RWPE2 (cell line): ENCODE measurements around the gene ZNF219.

ENCODE experiments used
- ATAC-seq: fragments of 200-7000 bp; cut with Tn5 transposase; 3 replicates; pipeline ENCODE4 v1.9.1; 2021; ENCODE audit warnings: low read depth
- DNase-seq: peaks from one replicate; pipeline ENCODE4 v3.0.0-alpha.2; 2020; ENCODE audit warnings: low spot score
- H3K27ac ChIP-seq: fragments of 450-650 bp; 2 replicates; pipeline ENCODE4 v1.5.1; 2017; ENCODE audit warnings: mild to moderate bottlenecking; ENCODE audit not compliant: poor library complexity, severe bottlenecking
- H3K27me3 ChIP-seq: fragments of 250-450 bp; sonication (Bioruptor Pico); 2 replicates; pipeline ENCODE4 v1.5.1; 2021; ENCODE audit warnings: mild to moderate bottlenecking, moderate library complexity; ENCODE audit not compliant: insufficient read depth, poor library complexity, severe bottlenecking
- H3K36me3 ChIP-seq: fragments of 250-450 bp; sonication (Bioruptor Pico); 2 replicates; pipeline ENCODE4 v1.5.1; 2020; ENCODE audit warnings: low read depth, mild to moderate bottlenecking, moderate library complexity
- H3K4me1 ChIP-seq: fragments of 250-450 bp; sonication (Bioruptor Pico); 2 replicates; pipeline ENCODE4 v1.5.1; 2021; ENCODE audit warnings: mild to moderate bottlenecking, moderate library complexity; ENCODE audit not compliant: insufficient read depth, poor library complexity, severe bottlenecking
- H3K4me3 ChIP-seq: fragments of 250-450 bp; sonication (Bioruptor Pico); 2 replicates; pipeline ENCODE4 v1.5.1; 2021; ENCODE audit warnings: mild to moderate bottlenecking, moderate library complexity; ENCODE audit not compliant: severe bottlenecking
- H3K9me3 ChIP-seq: fragments of 250-450 bp; sonication (Bioruptor Pico); 2 replicates; pipeline ENCODE4 v1.5.1; 2021; ENCODE audit warnings: mild to moderate bottlenecking, moderate library complexity; ENCODE audit not compliant: severe bottlenecking
- TF ChIP-seq, protein P1 (sequence below): fragments of 450-650 bp; IDR thresholded peaks from one replicate; pipeline ENCODE4 v1.5.1; 2017; ENCODE audit warnings: mild to moderate bottlenecking, moderate library complexity; ENCODE audit not compliant: poor library complexity, severe bottlenecking

ZNF219 gene

GRCh38 chr14:21098076-21098891 lies at the start of gene ZNF219:
Gene ZNF219, minus strand, starts transcription at chr14:21098655. Its CDS starts 5,064 bp downstream, at chr14:21093591.
- H3K4me3 ChIP-seq, result peak within 1 kb of the TSS; percentile 49
- H3K9me3 ChIP-seq, result no peaks in the 10 kb centered on the region
- DNase-seq (peak; percentile 83), ATAC-seq (peak; percentile 59)
- no peaks in the 10 kb centered on the region for H3K36me3 ChIP-seq
- H3K27me3 ChIP-seq, result no peaks in the 10 kb centered on the region
- H3K4me1 ChIP-seq, result peaks cover 29% of the 10 kb centered on the region
- H3K27ac ChIP-seq, result peak within 1 kb of the TSS; percentile 62
- TF ChIP-seq, protein P1, sequence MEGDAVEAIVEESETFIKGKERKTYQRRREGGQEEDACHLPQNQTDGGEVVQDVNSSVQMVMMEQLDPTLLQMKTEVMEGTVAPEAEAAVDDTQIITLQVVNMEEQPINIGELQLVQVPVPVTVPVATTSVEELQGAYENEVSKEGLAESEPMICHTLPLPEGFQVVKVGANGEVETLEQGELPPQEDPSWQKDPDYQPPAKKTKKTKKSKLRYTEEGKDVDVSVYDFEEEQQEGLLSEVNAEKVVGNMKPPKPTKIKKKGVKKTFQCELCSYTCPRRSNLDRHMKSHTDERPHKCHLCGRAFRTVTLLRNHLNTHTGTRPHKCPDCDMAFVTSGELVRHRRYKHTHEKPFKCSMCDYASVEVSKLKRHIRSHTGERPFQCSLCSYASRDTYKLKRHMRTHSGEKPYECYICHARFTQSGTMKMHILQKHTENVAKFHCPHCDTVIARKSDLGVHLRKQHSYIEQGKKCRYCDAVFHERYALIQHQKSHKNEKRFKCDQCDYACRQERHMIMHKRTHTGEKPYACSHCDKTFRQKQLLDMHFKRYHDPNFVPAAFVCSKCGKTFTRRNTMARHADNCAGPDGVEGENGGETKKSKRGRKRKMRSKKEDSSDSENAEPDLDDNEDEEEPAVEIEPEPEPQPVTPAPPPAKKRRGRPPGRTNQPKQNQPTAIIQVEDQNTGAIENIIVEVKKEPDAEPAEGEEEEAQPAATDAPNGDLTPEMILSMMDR, result peak; percentile 7

DNA sequence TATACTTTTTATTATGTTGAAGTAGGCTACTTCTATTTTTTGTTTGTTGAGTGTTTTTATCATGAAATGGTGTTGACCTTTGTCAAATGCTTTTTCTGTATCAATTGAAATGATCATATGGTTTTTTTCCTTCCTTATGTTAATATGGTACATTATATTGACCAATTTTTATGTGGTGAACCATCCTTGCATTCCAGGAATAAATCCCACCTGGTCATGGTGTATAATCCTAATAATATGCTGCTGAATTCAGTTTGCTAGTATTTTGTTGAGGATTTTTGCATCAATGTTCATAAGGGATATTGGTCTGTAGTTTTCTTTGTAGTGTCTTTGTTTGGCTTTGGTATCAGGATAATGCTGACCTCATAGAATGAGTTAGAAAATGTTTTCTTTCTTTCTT lies 47.0 kb upstream of the ZNF219 start:
- Histone ChIP-seq H3K4me1 (no peaks in the 10 kb centered on the region), H3K27ac (no peak overlapping the region), H3K27me3 (peaks cover 5% of the 10 kb centered on the region), H3K9me3 (no peaks in the 10 kb centered on the region), H3K4me3 (no peak overlapping the region), H3K36me3 (no peaks in the 10 kb centered on the region)
- no peak for DNase-seq
- TF ChIP-seq, protein P1, result no peak
- no peak for ATAC-seq

DNA sequence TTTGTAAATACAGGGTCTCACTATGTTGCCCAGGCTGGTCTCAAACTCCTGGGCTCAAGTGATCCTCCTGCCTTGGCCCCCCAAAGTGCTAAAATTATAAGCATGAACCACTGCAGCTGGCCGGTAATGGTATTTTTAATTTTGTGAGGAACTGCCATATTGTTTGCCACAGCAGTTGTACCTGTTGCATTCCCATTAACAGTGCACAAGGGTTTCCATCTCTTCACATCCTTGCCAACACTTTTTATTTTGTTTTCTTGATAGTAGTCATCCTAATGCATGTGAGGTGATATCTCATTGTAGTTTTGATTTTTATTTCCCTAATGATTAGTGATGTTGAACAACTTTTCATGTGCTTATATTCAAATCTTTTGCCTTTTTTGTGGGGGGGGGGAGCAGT lies 43.9 kb upstream of the ZNF219 start:
- H3K4me3 ChIP-seq, result no peak overlapping the region
- TF ChIP-seq, protein P1, result no peak
- H3K9me3 ChIP-seq, result no peaks in the 10 kb centered on the region
- H3K4me1 ChIP-seq, result no peaks in the 10 kb centered on the region
- DNase-seq, result no peak
- no peaks in the 10 kb centered on the region for H3K36me3 ChIP-seq
- H3K27ac ChIP-seq, result no peak overlapping the region
- no peaks in the 10 kb centered on the region for H3K27me3 ChIP-seq
- ATAC-seq, result no peak

- DNase-seq, result no peak
- no peaks in the 10 kb centered on the region for H3K27me3 ChIP-seq
- no peak overlapping the region for H3K4me3 ChIP-seq
- H3K9me3 ChIP-seq, result no peaks in the 10 kb centered on the region
- no peak for ATAC-seq
- no peaks in the 10 kb centered on the region for H3K36me3 ChIP-seq
- no peak overlapping the region for H3K27ac ChIP-seq
- TF ChIP-seq, protein P1, result peak; percentile 95
- H3K4me1 ChIP-seq, result no peaks in the 10 kb centered on the region
Measured at GRCh38 chr14:21136024-21136423, 37.6 kb upstream of the ZNF219 start.

DNA sequence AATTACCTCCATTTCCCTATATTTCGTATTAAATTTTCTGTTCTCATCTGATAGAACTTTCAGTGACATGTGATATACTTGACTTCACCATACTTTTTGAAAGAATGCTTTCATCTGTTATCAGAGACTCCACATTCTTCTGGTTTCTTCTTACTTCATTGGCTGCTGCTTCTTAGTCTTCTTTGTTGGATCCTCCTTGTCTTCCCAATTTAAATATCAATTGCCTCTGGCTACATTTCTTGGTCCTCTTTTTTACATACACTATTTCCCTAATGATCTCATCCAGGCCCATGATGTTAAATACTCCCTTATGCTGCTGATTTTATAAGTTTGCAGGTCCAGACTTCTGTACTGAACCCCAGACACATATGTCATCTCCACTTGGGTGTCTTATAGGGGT lies 35.4 kb upstream of the ZNF219 start:
- H3K27ac ChIP-seq, result no peak overlapping the region
- H3K27me3 ChIP-seq, result peaks cover under 1% of the 10 kb centered on the region
- DNase-seq (no peak), ATAC-seq (no peak)
- H3K9me3 ChIP-seq, result no peaks in the 10 kb centered on the region
- H3K36me3 ChIP-seq, result no peaks in the 10 kb centered on the region
- H3K4me3 ChIP-seq, result no peak overlapping the region
- TF ChIP-seq, protein P1, result no peak
- no peaks in the 10 kb centered on the region for H3K4me1 ChIP-seq
